Erythroblast (primary cell): ENCODE results near the gene SIAH3.

Experiments
- GATA1 ChIP-seq: IDR thresholded peaks from 2 replicates; pipeline ENCODE4 v1.6.1; 2011; ENCODE audit warnings: low read depth, mild to moderate bottlenecking, control low read depth, low read length, moderate library complexity
- POLR2A ChIP-seq: IDR thresholded peaks from 2 replicates; pipeline ENCODE4 v1.6.1; 2011; ENCODE audit warnings: mild to moderate bottlenecking, low read length

DNA sequence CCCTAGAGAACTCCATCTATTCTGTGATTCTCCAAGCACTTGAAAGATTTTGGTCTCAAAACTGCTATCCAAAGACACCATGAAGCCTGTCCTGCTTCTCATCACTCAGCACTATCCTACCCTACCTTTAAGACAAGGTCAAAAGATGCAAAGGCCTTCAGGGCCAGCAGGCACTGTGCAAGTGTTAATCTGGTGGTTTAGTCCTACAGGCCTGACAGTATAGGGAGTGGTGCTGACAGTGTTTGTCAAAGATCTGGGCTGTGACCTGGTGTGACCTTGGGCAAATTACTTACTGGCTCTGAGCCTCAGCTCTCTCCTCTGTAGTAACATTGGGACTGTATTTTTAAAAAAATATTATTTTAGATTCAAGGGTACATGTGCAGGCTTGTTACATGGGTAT, 28.0 kb downstream of the SIAH3 start:
- TF ChIP-seq POLR2A: no peak
- TF ChIP-seq GATA1: no peak
